ENCODE measurements around the gene FAM200B. TPM values are rescaled to one million over a fixed set of nuclear protein-coding genes. Genes with fewer than 3 reads are reported as not detected.

FAM200B gene
- polyA plus RNA-seq (ENCODE audit: insufficient read length in 3 of 3) = 10 to 100 TPM; 67.4 to 76.7 (median 71.6) TPM

DNA sequence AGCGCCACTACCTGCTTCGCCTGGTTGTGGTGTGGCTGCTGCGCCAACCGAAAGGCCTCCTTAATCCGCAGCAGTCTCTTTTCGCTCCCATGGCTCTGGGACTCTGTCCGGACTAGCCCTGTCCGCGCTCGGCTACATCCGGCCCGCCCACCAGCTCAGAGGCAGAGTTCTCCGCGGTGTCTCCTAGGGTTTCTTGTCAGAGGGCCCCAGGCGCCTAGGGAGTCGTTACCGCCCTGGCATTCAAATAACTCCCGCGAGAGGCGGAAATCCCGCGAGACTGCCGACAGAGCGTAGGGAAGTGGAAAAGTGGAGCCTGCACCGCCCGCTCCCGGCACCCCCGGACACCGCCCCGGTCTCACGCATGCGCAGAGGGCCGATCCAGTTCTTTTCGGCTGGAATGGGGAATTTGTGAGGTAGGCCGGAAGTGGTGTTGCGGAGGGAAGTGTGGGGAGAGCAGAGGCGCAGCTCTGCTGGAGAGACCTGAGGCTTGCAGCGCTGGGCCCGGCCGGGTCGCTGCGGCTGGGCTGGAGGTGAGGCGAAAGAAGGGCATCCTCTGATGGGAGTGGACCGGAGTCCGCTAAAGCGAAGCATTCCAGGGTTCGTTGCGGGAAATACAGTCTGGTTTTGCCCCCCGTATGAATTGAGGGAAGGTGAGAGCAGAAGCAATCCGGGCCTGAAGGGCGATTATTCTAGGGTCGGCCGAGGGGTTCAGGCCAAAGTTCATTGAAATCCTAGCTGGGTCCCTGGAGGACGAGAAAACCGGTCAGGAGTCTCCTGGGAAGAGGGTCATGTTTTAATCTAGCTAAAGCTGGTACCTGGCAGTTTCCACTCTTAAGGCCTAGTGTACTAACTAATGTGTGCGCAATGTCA is at the start of gene FAM200B:
Gene FAM200B, plus strand, starts transcription at position 456 of the 870 bp plus-strand sequence. CDS start 5,151 bp downstream, outside the sequence.
- DNase-seq (ENCODE audit: low read depth in 3 of 3, low spot score in 2 of 3) = peak; percentile 95 to 97 (median 96)

DNA sequence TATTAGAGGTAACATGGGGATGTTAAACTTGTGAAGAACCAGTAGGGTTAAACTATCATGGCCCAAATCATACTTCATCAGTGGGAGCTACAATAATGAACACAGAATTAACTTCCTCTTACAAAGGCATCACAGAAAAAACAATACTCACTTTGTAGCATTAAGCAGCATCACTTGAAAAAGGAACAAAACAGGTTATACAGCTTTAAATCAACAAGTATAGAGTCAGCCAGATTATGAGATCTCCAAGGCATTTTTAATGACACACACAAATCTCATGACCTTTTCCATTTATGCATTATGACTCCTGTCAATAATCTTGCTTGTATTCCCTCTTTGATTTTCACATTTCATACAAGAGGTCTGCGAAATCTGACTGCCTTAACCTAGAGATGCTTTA is 44.8 kb upstream of the FAM200B start:
- DNase-seq (ENCODE audit: low read depth in 3 of 3, low spot score in 2 of 3) = no peak

GRCh38 chr4:15638418-15638817 is 43.2 kb upstream of the FAM200B start:
- no peak for DNase-seq (ENCODE audit: low read depth in 3 of 3, low spot score in 2 of 3)

DNA sequence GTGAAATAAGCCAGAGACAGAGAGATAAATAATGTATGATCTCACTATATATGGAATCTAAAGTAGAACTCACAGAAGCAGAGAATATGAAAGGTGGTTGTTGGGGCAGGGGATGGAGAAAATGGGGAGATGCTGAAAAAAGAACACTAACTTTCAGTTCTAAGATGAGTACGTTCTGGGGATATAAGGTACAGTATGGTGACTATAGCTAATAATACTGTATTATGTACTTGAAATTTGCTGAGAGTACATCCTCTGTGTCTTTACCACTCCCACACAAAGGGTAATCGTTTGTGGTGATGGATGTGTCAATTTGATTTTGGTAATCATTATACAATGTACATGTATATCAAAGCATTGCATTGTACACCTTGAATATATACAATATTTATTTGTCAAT is 33.0 kb upstream of the FAM200B start:
- no peak for DNase-seq (ENCODE audit: low read depth in 3 of 3, low spot score in 2 of 3)

DNA sequence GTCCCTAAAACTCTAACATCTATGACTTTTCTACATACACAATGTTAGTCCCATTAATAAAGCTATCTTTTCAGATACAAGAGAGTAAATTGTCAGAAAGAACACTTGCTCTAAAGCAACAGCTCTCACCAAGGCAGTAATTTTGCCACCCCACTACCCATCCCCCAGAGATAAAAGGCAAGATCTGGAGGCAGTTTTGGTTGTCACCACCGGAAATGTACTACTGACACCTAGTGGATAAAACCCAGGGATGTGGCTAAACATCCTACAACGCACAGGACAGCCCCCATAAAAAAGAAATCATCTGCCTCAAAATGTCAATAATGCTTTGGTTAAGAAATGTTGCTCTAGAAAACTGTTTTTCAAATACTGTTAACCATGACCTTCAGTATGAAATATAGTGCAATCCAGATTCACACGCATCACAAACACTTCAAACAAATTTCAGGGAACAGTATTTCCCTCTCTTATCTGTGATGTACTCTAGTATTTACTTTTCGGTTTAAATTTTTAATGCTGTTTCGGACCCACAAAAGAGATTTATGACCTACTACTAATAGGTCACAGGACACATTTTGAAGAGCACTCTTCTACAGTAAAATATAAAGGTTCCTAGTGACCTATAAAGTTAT is 31.6 kb upstream of the FAM200B start:
- DNase-seq (ENCODE audit: low read depth in 3 of 3, low spot score in 2 of 3) = peak in 1 of 3 donors; percentile 19

- DNase-seq (ENCODE audit: low read depth in 3 of 3, low spot score in 2 of 3) = no peak
Observed at GRCh38 chr4:15651676-15652075, 30.0 kb upstream of the FAM200B start.

DNA sequence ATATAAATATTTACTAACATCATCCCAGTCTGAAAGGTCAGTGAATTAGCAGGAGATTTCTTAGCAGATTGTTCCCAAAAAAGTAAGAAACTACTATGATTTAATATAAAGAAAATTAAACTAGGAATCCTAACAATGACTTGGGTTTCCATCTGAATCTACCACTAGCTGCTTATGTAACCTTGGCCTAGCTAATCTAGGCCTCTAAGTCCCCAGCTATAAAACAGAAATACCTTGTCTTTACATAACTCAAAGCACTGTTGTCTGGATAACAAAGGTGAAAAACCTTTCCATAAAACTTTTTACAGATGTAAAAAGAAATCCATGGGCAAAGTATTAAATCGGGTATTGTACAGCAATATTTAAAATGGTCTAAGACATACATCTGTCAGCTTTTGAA is 29.4 kb upstream of the FAM200B start:
- DNase-seq (ENCODE audit: low read depth in 3 of 3, low spot score in 2 of 3) = no peak

DNA sequence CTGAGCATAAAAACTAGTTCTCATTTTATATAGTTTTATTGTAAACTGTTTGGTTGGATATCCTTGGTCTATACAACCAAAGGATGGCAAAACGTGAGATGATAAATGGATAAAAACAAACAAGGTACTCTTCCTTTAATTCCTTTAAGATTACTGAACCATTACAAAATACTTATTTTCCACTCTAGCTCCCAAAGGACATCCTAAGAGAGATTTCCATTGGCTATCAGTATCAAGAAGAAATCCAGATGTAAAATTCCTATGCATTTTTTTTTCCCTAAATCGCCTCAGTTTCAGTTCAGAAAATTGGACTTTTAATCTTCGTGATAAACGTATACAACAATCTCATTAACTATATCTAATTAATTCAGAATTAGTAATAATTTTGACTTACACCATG is 28.8 kb upstream of the FAM200B start:
- DNase-seq (ENCODE audit: low read depth in 3 of 3, low spot score in 2 of 3) = no peak

DNA sequence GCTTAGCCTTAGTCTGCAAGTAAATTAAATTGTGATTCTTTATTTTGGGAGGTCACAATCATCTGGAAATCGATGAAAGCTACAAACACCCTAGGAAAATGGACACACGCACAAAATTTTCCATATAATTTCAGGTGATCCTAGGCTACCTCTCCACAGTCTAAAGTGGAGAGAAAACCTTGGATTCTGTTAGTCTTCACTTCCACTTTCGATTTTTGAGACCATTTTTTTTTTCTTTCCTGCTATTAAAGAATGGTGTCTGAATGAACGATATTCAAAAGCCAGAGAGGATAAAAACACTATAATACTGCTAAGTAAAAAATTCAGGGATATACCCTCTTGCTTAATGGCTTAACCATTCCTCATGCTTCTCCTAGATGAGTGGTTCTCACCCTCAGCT is 28.2 kb upstream of the FAM200B start:
- DNase-seq (ENCODE audit: low read depth in 3 of 3, low spot score in 2 of 3) = no peak

GRCh38 chr4:15653864-15654592 is 27.6 kb upstream of the FAM200B start:
- peak in 2 of 3 donors; percentile 21 to 38 for DNase-seq (ENCODE audit: low read depth in 3 of 3, low spot score in 2 of 3)

DNA sequence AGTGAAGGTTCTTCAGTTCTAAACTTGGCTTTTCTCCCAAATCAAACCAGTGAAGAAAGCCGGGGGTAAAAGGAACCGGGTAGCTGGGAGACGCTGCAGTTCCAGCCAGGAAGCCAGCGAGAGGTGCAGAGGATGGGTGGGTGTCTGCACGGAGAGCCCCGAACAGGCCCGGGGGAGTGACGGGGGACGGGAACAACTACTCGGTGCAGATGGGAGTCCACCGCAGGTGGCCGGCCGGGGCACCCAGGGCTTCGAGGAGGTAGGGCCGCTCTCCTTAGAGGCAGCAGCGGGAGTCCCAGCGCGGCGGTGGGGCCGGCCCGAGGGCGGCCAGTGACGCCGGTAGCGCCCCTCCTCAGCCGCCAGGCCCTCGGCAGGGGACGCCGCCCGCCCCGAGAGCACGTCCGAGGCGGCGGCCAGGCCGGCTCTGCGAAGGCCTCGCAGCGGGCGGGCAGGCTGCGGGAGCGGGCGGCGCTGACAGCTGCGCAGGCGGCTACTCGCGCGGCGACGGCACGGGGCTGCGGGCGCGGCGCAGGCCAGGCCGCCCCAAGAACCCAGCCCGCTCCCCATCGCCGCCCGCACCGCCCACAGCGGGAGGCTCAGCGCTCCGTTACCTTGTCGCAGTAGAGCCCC is 26.9 kb upstream of the FAM200B start:
- DNase-seq (ENCODE audit: low read depth in 3 of 3, low spot score in 2 of 3) = peak in 2 of 3 donors; percentile 36 to 41

DNA sequence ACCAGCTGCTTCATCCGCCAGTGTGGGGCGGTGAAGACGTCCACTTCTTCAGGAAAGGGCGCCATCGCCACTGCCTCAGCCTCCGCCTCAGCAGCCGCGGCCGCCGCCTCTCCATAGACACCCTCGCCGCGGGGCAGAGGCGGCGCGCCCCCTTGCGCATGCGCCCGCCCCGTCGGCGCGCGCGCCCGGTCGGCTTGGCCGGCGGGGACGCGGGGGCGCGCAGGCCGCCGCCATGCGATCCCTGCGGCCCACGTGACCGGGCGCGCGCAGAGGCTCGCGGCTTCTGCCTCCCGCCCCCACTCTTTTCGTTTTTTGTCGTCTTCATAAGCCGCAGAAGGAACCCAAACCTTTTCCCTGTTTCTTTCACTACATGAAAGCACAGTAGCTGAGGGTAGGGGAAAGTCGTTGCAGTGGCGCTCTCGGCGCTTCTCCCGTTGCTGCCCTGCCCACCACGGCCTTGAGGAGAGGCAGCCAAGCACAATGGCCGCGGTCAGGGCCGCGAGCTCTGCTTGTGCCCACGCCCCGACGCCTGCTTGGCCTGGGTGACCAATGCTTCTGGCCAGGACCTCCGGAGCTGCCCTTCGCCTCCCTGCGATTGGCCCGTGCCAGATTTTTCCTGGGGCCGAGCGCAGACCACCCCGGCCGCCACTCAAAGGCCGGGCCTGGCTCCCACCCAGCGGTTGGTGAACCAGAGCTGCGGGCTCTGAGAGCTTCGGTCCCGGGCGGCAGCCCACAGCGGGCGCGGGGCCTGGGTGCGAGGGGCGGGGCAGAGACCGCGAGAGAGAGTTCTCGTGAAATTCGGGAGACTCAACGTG is 26.2 kb upstream of the FAM200B start, which contains the start of gene FBXL5:
Gene FBXL5, minus strand, starts transcription at position 135 of the 815 bp plus-strand sequence. Its CDS starts 70 bp downstream, at position 65.
- DNase-seq (ENCODE audit: low read depth in 3 of 3, low spot score in 2 of 3) = peak; percentile 78 to 88 (median 79)

DNA sequence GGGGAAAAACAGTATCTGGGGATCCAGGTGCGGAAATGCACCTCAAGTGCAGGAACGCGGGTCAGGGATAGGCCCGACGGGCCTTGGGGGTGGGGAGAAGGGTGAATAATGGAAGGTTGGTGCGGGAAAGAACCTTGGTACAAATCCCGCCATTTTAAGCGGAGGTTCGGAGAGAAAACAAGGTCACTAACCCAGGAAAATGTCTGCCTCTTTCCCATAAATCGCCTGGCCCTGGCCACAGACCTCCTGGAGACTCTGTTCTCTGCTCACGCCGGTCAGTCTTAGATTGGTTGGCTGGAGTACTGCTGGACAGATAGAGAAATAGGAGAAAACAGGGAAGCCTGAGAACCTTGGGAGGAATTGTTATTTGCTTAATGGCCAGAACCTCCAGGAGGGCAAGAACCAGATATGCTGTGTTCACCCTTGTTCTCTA is 25.6 kb upstream of the FAM200B start:
- peak in 2 of 3 donors; percentile 33 to 42 for DNase-seq (ENCODE audit: low read depth in 3 of 3, low spot score in 2 of 3)

- DNase-seq (ENCODE audit: low read depth in 3 of 3, low spot score in 2 of 3) = no peak
Observed at GRCh38 chr4:15657366-15657765, 24.3 kb upstream of the FAM200B start.

DNA sequence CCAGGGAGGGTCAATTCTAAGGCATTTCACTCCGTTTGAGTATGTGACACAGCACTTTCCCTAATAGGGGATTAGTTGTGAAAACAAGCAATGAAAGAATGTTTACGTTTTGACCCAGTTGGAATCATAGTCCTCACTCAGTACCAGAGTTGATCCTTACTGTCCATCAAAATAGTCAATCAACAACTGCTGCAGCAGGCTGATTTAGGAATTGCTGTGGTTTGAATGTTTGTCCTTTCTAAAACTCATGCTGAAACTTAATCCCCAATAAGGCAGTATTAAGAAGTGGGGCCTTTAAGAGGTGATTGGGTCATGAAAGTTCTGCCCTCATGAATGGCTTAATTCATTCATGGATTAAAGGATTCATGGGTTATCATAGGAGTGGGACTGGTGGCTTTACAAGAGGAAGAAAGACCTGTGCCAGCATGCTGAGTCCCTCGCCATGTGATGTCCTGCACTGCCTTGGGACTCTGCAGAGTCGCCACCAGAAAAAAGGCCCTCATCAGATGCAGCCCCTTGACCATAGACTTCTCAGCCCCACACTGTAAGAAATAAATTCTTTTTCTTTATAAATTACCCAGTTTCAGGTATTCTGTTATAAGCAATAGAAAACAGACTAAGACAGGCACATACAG is 23.4 kb upstream of the FAM200B start:
- no peak for DNase-seq (ENCODE audit: low read depth in 3 of 3, low spot score in 2 of 3)

DNA sequence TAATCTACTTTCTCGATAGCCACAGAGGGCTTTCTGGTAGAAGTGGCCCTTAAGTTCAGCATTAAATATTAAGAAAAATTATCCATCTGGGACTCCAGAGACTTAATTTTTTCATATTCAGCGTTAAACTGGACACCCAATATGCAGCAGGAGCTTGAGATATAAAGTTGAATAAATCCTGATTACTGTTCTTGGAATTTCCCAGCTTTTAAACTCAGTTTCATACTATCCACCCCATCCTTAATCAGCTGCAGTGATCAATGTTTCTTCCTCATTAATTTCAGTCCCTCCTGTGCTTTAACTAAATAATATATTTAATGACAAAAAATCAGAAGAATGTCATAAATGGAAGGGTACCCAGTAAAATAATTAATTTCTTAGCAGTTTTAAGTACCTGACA is 22.8 kb upstream of the FAM200B start:
- DNase-seq (ENCODE audit: low read depth in 3 of 3, low spot score in 2 of 3) = no peak

GRCh38 chr4:15659768-15660570 is 21.7 kb upstream of the FAM200B start:
- no peak for DNase-seq (ENCODE audit: low read depth in 3 of 3, low spot score in 2 of 3)

DNA sequence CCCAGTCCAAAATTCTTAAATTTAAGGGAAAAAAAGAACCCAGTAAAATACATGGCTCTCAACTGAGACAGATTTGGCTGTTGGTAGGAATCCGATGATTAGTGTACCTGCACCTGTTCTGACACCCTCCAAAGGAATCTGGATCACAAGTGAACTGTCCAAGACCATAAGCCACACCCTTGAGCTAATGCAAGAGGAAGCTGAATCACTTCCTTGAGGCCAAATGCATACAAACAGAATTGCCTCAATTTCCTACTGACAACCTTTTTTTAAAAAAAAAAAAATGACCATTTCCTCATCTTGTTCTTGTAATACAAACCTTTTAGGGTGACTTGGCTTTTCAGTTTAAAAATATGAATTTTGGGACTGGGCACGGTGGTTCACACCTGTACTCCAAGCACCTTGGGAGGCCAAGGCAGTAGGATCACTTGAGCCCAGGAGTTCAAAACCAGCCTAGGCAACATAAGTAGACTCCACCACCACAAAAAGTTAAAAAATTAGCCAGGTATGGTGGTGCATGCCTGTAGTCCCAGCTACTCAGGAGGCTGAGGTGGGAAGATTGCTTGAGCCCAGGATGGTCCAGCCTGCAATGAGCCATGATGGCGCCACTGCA is 15.8 kb upstream of the FAM200B start:
- no peak for DNase-seq (ENCODE audit: low read depth in 3 of 3, low spot score in 2 of 3)

Measured in right renal cortex interstitium (tissue), 3 donors.